M059J (cell line): Measurements from ENCODE around the gene KMT2A. TPM values are rescaled to one million over a fixed set of nuclear protein-coding genes. Genes with fewer than 3 reads are reported as not detected.

ENCODE experiments used
- DNase-seq: peaks from one replicate; pipeline ENCODE4 v3.0.0-alpha.2; 2012; ENCODE audit warnings: low read depth
- total RNA-seq: library from RNA; depleted of rRNA; stranded (reverse); fragments of >200 nt; shearing (Covaris generic); gene quantifications from 2 replicates; pipeline ENCODE4 v1.2.3, GENCODE V29; 2014

Gene KMT2A
- total RNA-seq, 1 experiment from 2014 or later, result 40.4 TPM

DNA sequence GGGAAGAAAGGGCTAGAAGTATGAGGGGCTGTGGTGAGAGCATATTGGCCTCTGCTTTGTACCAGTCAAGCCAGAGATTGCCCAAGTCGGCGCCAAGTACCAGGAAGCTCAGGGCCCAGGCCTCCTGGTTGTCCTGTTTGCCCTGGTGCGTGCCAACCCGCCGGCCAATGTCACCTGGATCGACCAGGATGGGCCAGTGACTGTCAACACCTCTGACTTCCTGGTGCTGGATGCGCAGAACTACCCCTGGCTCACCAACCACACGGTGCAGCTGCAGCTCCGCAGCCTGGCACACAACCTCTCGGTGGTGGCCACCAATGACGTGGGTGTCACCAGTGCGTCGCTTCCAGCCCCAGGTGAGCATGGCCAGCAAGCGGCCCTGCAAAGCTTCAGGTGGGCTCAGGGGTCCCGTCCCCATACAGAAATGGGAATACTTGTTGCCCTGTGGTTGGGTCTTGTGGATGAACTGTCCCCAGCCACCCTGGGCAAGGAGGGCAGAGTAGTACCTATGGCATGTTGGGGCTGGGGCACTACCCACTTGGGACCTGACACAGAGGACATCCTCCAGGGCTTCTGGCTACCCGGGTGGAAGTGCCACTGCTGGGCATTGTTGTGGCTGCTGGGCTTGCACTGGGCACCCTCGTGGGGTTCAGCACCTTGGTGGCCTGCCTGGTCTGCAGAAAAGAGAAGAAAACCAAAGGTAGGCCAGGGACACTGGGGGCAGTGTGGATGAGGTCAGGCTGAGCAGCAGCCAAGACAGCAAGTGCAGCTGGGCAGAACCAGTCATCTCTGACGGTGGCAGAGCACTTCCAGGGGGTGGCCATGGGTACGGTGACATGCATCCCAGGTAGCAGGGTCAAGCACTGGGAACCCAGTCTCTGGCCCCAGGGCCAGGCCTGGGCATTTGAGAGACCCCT lies 96.8 kb downstream of the KMT2A start:
- DNase-seq, result no peak

DNA sequence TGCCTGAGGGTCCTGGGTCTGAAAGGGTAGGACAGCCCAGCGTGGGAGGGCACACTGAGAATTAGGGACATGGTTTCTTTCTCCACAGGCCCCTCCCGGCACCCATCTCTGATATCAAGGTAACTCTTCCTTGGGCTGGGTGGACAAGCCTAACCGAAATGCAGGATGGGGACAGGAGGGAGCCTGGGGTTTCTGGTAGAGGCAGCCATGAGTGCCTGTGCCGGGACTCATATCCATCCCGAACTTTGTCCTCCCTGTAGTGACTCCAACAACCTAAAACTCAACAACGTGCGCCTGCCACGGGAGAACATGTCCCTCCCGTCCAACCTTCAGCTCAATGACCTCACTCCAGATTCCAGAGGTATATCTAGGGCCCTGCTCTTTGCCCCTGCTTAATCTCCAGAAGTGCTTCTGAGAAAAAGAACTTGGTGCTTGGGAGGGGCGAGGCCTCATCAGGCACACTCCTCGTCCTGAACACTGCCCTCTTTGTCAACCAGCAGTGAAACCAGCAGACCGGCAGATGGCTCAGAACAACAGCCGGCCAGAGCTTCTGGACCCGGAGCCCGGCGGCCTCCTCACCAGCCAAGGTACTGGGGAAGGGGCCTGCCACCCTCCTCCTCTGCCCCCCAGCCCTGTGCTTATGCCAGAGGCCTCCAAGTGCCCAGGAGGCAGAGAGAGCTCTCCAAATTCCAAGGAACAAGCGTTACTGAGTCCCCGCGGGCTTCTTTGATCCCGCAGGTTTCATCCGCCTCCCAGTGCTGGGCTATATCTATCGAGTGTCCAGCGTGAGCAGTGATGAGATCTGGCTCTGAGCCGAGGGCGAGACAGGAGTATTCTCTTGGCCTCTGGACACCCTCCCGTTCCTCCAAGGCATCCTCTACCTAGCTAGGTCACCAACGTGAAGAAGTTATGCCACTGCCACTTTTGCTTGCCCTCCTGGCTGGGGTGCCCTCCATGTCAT lies 97.8 kb downstream of the KMT2A start:
- no peak for DNase-seq

DNA sequence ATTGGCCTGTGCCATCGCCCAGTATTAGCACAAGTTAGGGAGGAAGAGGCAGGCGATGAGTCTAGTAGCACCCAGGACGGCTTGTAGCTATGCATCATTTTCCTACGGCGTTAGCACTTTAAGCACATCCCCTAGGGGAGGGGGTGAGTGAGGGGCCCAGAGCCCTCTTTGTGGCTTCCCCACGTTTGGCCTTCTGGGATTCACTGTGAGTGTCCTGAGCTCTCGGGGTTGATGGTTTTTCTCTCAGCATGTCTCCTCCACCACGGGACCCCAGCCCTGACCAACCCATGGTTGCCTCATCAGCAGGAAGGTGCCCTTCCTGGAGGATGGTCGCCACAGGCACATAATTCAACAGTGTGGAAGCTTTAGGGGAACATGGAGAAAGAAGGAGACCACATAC lies 99.0 kb downstream of the KMT2A start:
- DNase-seq, result no peak

DNA sequence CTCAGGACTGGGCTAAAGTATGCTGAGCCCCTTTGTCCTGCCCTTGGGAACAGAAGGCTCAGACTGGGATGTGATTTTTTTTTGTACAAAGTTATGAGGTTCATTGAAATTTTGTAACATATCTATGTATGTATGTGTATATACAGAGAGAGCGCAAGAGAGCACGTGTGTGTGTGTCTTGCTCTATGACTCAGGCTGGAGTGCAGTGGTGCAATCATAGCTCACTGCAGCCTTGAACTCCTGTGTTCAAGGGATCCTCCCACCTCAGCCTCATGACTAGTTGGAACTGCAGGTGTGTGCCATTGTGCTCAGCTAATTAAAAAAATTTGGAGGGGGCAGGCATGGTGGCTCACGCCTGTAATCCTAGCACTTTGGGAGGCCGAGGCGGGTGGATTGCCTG lies 100.4 kb downstream of the KMT2A start:
- no peak for DNase-seq

DNA sequence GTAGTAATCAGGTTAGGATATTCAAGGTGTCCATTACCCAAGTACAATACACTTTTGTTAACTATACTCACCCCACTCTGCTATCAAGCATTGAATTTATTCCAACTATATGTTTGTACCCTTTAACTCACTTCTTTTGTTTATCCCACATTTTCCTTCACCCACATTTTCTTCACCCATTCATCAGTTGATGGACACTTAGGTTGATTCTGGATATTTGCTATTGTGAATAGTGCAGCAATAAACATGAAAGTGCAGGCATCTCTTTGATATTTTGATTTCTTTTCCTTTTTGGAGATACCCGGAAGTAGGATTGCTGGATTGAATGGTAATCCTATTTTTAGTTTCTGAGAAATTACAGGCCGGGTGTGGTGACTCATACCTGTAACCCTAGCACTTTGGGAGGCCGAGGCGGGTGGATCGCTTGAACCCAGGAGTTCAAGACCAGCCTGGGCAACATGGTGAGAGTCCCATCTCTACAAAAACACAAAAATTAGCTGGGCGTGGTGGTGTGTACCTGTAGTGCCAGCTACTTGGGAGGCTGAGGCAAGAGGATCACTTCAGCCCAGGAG lies 101.2 kb downstream of the KMT2A start:
- peak; percentile 40 for DNase-seq

DNA sequence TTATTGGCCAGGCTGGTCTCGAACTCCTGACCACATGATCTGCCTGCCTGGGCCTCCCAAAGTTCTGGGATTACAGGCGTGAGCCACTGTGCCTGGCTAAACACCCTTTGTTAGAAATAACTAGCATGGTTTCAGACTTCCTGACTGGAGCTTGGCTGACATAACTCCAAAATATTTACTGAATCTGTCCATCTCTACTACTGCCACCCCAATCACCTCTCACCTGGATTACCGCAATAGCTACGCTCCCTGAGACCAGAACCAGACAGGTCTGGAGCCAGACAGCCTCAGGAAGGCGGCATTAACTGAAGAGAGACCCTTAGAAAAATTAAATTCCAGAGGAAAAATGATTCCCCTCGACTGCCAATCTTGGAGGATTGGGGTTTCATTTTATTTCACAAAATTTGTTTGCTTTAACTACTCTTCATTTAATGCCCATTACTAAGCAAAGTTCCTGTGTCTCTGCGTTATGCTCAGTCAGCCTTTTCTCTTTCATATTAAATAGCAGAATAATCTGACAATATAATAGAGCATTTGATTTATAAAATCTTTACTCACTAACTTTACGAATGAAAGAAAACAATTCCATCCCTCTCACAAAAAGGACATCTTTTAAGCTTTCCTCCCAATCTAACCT lies 107.8 kb downstream of the KMT2A start:
- DNase-seq, result no peak

DNA sequence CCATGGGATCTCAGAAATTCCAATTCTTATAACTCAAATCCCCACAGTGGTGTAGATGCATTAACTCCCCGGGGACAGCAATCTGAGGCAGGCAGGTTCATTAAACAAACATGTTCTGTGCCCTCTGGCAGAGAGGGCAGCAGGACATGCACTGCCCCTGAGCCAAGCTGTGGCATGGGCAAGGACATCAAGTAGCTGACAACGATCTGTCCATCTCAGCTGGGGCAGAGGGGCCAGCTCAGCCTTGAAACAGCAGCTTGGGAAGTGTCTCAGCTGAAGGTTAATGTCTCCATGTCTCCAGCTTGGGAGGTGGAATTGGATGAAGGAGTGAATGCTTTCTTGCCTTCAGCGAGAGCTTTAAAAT lies 108.3 kb downstream of the KMT2A start:
- no peak for DNase-seq

DNA sequence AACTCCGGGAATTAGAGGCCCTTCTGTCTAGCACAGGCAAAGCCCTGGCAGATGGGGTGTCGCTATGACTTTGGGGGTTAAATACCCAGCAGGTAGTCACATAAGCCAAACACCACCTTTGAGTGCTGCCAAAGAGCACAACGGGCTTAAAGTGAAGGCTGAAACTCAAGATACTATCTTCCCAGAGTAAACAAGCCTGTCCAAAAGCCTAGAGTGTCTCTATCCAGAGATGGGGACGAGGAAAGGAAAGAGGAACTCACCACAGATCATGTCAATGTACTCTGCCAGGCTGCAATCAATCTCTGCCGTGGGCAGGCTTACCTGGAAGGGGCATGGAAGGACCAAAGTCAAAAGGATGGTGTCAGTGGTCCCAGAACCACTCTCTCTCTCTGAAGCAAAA lies 109.2 kb downstream of the KMT2A start:
- DNase-seq, result no peak

DNA sequence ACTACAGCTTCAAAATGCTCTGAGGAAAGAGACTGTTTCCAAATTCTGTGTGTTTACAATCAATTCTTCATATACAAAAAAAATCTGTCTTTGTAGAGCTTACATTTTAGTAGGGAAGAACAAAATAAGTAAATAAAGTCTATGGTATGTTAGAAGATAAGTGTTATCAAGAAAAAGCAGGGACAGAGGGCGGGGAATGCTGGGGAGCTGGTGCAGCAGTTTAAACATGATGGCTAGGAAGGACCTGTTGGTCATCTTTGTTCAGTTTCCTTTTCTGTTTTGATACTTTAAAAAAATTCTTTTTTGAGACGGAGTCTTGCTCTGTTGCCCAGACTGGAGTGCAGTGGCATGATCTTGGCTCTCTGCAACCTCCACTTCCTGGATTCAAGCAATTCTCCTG lies 110.8 kb downstream of the KMT2A start:
- DNase-seq, result no peak

DNA sequence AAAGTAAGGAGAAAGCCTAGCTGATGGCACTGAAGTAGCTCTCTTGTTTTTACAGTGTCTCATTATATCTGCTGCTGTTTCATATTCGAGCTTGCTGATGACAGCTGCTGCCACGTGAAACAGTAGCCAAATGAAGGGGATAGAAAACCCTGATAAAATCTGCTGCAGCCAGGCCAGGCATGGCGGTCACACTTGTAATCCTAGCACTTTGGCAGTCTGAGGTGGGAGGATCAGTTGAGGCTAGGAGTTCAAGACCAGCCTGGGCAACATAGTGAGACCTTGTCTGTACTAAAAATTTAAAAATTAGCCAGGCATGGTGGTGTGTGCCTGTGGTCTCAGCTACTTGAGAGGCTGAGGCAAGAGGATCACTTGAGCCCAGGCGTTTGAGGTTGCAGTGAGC lies 116.0 kb downstream of the KMT2A start:
- DNase-seq, result no peak

DNA sequence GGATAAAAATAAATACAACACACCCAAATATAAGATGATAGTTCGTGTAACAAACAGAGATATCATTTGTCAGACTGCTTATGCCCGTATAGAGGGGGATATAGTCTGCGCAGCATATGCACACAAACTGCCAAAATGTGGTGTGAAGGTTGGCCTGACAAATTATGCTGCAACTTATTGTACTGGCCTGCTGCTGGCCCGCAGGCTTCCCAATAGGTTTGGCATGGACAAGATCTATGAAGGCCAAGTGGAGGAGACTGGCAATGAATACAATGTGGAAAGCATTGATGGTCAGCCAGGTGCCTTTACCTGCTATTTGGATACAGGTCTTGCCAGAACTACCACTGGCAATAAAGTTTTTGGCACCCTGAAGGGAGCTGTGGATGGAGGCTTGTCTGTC lies 124.5 kb downstream of the KMT2A start:
- no peak for DNase-seq

DNA sequence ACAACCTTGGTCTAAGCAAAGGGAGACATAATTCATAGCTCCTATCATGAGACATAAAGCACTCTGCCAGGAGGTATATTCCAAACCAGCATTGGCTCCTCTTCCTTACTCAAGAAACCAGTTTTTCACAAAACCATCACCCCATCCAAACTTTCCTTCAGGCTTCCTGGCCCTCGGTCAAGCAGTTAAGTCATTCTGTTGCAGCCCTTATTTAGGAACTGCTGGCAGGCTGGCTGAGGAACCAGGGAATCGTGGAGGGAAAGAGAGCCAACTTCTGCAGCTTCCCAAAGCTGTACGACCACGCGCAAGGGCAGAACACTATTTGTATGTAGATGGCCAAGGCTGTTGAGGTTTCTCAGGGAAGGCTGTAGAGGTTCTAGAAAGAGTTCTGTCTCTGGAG lies 128.8 kb downstream of the KMT2A start:
- DNase-seq, result peak; percentile 11

DNA sequence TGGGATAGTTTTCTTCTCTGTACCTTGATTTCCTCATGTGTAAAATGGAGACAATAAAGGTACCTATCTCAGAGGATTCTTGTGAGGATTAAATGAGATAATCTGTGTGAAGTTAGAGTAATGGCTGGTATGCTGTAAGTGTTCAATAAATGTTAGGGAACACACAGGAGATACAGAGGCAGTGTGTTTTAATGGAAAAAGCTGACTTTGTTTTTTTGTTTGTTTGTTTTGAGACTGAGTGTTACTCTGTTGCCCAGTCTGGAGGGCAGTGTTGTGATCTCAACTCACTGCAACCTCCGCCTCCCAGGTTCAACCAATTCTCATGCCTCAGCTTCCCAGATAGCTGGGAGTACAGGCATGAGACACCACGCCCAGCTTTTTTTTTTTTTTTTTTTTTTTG lies 133.4 kb downstream of the KMT2A start:
- DNase-seq, result no peak

DNA sequence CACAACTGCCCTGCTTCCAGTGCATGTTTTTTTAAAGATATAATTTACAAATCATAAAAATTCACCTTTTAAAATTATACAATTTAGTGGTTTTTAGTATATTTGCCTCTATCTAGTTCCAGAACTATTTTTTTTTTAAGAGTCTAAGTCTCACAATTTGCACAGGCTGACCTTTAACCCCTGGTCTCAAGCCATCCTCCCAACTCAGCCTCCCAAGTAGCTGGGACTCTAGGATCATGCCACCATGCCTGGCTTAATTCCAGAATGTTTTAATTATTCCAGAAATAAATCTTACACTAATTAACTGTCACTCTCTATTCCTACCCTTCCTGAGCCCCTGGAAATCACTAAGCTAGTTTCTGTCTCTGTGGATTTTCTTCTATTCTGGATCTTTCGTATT lies 134.5 kb downstream of the KMT2A start:
- no peak for DNase-seq

DNA sequence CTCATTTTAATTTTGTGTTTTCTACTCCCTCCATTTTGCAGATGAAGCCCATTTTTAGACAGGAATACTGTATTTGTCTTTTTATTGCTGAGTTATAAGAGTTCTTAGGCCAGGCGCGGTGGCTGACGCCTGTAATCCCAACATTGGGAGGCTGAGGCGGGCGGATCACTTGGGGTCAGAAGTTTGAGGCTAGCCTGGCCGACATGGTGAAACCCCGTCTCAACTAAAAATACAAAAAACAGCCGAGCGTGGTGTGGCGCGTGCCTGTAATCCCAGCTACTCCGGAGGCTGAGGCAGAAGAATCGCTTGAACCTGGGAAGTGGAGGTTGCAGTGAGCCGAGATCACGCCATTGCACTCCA lies 135.4 kb downstream of the KMT2A start:
- peak; percentile 22 for DNase-seq

DNA sequence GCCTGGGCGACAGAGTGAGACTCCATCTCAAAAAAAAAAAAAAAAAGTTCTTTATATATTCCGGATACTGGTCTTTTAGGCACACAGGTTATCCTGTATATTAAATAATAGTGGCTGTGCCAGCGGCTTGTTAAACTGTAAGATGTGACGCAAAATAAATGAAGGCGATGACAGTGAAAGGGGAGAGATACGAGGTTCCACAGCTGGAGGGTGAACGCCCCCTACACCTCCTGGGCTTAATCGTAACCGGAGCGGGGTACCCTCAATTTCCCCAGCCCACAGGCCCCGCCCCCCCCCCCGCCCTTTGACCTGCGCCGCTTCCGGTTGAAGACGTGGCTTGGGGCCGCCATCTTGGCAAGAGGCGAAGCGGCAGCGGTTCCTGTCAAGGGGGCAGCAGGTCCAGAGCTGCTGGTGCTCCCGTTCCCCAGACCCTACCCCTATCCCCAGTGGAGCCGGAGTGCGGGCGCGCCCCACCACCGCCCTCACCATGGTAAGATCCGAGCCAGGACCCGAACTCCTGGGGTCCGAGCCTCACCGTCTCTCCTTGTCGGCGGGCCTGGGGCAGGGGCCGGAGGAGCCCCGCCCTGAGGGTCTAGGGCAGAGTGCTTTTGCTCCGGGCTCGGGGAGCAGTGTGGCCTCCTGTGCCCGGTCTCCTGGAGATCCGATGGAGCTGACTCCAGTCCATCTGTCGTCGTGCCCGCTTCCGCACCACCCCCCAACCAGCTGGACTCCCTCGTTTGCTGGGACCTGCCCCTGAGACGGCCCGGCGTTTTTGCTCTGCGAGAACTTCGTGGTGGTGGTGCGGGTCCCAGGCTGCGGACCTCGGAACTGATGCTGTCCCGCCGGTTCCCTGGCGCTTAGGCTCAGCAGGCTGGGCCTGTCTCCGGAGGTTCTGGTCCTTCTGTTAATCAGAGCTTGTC lies 136.0 kb downstream of the KMT2A start, which contains the start of gene ARCN1:
TSS of gene ARCN1 (plus strand) at position 349 of the 920 bp plus-strand sequence. CDS start at position 488, 139 bp downstream.
- peak; percentile 71 for DNase-seq

DNA sequence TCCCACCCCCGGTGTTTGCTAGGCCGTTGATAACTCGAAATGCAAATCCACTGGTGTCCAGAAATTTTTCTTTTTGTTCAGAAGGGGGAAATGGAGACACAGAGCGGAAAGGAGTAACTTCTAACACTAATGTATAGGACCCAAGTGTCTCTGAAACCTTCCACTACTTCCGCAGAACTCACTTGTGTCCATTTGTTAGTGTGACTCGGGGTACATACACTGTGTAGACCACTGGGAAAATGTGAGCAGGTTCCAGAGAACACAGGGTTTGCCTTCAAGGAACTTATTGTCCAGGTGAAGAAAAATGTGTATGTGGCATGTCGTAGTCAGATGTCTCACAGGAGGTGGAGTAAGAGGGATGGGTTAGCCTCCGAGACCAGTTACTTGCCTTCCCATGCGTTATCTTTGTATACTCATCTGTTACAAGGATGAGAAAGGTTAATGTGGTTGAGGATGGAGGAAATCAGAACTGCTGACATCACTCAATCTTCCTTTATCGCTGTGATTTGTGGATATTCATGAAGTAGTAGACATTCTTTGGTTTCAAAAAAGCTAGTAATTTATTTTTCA lies 136.8 kb downstream of the KMT2A start:
- DNase-seq, result peak; percentile 67

DNA sequence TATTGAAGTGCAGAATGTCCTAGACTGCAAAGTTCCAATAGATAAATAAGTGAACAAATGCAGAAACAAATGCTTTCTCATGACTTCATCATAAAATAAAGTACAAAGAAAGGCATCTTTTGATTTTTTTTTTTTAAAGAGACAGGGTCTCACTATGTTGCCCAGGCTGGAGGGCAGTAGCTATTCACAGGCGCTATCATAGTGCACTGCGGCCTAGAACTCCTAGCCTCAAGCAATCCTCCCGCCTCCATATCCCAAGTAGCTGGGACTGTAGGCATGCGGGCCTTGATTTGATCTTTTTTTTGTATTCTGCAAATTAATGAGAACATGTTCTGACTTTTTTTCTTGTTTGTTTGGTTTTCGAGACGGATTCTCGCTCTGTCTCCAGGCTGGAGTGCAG lies 138.3 kb downstream of the KMT2A start:
- no peak for DNase-seq
